Activated CD8-positive, alpha-beta T cell treated with anti-CD3 and anti-CD28 coated beads, Interleukin-2, amount 10 ng/mL, durations not matched to agents 7 days and 5 days (primary cell): ENCODE data around the gene TSSC4. TPM values are rescaled to one million over a fixed set of nuclear protein-coding genes. Genes with fewer than 3 reads are reported as not detected.

Experiments used
- ATAC-seq: fragments of 150-1000 bp; cut with Tn5 transposase; one replicate; pipeline ENCODE4 v1.10.0; 2021; ENCODE audit warnings: moderate library complexity
- CTCF ChIA-PET: fragments of 350-600 bp; sonication (Branson Sonifier 250); formaldehyde crosslinking; loops from one replicate; lab custom pipeline; 2021; ENCODE audit warnings: antibody characterized with exemption; lab: Charles Lee
- POLR2A ChIA-PET: fragments of 350-600 bp; sonication (Branson Sonifier 250); formaldehyde crosslinking; loops from one replicate; lab custom pipeline; 2021; ENCODE audit warnings: antibody characterized with exemption; lab: Charles Lee
- DNase-seq: peaks from one replicate; pipeline ENCODE4 v3.0.0-alpha.2; 2020
- H3K27ac Mint-ChIP-seq: one replicate; pipeline ENCODE4 v1.8.0; 2021; ENCODE audit warnings: mild to moderate bottlenecking, mixed read lengths
- H3K27me3 Mint-ChIP-seq: one replicate; pipeline ENCODE4 v1.8.0; 2021; ENCODE audit warnings: low read depth, mixed read lengths
- H3K36me3 Mint-ChIP-seq: one replicate; pipeline ENCODE4 v1.8.0; 2021; ENCODE audit warnings: low read depth, mixed read lengths
- H3K4me1 Mint-ChIP-seq: one replicate; pipeline ENCODE4 v1.8.0; 2021; ENCODE audit warnings: low read depth, mixed read lengths
- H3K4me3 Mint-ChIP-seq: one replicate; pipeline ENCODE4 v1.8.0; 2021; ENCODE audit warnings: mild to moderate bottlenecking, mixed read lengths
- H3K9me3 Mint-ChIP-seq: one replicate; pipeline ENCODE4 v1.8.0; 2022; ENCODE audit warnings: mixed read lengths; ENCODE audit not compliant: insufficient read depth
- total RNA-seq, 2 experiments: library from RNA; stranded (reverse); gene quantifications; one replicate each; pipeline ENCODE4 v1.2.3, GENCODE V29; 2021

The TSSC4 gene
- total RNA-seq, 2 experiments from 2014 or later, result 45.3 to 49.4 TPM

DNA sequence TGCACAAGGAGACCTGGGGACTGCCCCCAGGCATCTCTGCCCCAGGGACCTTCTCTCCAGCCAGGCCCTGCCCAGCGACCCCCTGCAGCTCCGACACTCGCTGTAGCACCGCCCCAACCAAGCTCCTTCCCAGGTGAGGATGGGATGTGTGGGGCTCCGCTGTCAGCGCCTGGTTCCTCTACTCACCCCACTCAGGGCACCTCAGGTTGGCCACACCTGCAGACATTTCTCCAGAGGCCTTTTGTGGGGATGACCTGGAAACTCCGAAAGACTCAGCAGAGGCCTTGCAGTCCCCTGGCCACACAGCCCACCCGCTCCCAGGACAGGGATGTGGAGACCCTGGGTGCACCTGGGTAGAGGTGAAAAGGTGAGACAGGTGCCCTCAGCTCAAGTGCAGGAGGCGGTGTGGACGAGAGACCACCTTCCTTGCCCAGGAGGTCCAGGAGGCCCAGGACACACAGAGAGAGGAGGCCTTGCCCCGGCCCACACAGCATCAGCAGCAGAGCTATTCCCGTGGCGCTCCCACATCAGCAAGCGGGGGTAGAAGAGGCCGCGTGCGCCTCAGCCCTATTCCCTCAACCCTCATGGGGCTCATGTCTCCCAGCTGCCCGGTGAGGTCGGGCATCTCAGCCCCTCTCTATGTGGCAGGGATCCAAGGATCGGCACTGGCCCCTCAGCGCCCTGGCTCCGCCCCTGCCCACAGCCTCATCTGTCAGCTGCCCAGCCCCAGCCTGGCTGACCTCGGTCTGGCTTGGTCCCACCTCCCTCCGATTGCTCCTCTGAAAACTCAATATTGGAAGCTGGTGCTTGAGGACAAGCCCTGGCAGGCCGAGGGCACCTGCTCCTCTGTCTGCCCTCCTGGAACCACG lies 22.8 kb downstream of the TSSC4 start:
- Mint-ChIP-seq H3K27me3 (no peaks in the 10 kb centered on the region), H3K36me3 (no peaks in the 10 kb centered on the region), H3K27ac (no peak overlapping the region), H3K4me3 (no peak overlapping the region), H3K9me3 (no peaks in the 10 kb centered on the region), H3K4me1 (no peaks in the 10 kb centered on the region)
- CTCF ChIA-PET, result interaction anchor here (1.2 to 10.1 kb wide), 3 partner anchors 42 to 119 kb away, joined by 3 to 351 read pairs (median 76); partner anchors contain the start of genes C11orf21 and TSPAN32
- DNase-seq (no peak), ATAC-seq (no peak)
- POLR2A ChIA-PET, result no interaction called here

DNA sequence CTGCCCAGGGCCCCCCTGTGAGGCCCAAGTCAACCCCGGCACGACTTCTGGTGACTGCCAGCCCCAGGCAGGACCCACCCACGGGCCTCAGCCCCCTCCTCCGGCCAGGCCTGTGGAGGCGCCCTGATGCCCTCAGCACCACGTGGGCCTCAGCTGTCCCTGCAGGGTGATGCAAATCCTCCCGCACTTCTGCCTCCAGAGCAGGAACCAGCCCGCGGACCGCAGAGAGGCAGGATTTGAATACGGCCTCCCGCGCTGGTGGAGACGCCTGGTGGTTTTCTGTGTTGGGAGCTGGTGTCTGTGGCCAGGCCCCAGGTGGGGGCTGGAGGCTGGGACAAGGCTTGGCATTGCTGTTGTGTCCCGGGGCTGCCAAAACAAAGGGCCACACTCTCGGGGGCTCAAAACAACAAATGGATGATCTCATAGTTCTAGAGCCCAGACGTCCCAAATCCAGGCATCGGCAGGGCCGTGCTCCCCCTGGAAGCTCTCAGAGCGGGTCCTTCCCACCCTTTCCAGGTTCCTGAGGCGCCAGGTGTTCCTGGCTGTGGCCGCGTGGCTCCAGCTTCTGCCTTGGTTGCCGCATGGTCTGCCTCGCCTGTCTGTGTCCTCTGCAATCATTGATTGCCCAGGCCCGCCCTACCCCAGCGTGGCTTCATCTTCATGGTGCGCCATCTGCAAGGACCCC lies 24.4 kb downstream of the TSSC4 start:
- no peaks in the 10 kb centered on the region for H3K4me1 Mint-ChIP-seq
- no peaks in the 10 kb centered on the region for H3K36me3 Mint-ChIP-seq
- H3K27ac Mint-ChIP-seq, result no peak overlapping the region
- ChIA-PET POLR2A (no interaction called here), CTCF (interaction anchor here (1.5 to 10.1 kb wide), 3 partner anchors 108 to 466 kb away, joined by 3 to 351 read pairs (median 76); partner anchors contain the start of genes C11orf21 and TSPAN32)
- no peak overlapping the region for H3K4me3 Mint-ChIP-seq
- no peaks in the 10 kb centered on the region for H3K27me3 Mint-ChIP-seq
- DNase-seq (no peak), ATAC-seq (no peak)
- H3K9me3 Mint-ChIP-seq, result no peaks in the 10 kb centered on the region

DNA sequence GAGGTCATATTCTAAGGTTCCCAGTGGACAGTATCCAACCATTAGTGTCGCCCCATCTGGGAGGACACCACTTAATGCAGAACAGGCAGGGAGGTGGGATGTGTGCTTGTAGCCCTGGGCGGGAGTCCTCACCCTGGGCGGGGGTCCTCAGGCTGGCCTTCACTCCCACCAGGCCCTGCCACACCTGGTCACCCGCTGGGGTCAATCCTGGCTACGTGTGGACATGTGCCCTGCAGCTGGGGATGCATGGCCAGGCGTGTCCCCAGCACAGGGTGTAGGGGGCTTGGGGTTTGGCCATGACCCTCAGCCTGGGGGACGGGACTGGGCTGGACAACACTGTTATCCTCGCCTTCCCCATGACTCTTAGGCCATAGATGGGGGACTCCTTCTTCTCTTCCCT lies 25.0 kb downstream of the TSSC4 start:
- no peak for DNase-seq
- ATAC-seq, result no peak
- no peaks in the 10 kb centered on the region for H3K36me3 Mint-ChIP-seq
- CTCF ChIA-PET, result interaction anchor here (1.0 to 10.1 kb wide), 5 partner anchors 101 to 466 kb away, joined by 3 to 351 read pairs (median 17); partner anchors contain the start of genes C11orf21 and TSPAN32
- H3K27ac Mint-ChIP-seq, result no peak overlapping the region
- H3K4me3 Mint-ChIP-seq, result no peak overlapping the region
- H3K4me1 Mint-ChIP-seq, result no peaks in the 10 kb centered on the region
- POLR2A ChIA-PET, result no interaction called here
- no peaks in the 10 kb centered on the region for H3K9me3 Mint-ChIP-seq
- no peaks in the 10 kb centered on the region for H3K27me3 Mint-ChIP-seq

DNA sequence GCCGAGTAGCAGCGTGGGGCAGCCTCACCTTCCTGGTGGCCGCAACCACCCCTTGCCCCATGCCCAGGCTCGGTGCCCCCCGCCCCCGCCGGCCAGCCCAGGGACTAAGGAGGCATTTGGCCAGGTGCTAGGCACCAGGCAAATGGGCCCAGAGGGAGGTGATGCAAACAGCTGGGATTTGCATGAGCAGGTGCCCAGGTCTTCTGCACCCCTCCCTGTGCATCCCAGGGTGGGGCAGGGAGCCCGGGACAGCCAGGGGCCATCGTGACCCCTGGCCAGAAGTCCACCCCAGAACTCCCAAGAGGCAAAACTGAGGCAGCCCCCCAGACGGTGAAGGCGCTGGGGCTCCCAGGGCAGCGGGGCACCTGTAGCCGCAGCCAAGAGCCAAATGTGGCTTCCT lies 25.7 kb downstream of the TSSC4 start:
- ChIA-PET CTCF (interaction anchor here (1.0 to 6.0 kb wide), 5 partner anchors 100 to 465 kb away, joined by 3 to 76 read pairs (median 11); no protein-coding TSS in a partner anchor), POLR2A (no interaction called here)
- no peak for ATAC-seq

DNA sequence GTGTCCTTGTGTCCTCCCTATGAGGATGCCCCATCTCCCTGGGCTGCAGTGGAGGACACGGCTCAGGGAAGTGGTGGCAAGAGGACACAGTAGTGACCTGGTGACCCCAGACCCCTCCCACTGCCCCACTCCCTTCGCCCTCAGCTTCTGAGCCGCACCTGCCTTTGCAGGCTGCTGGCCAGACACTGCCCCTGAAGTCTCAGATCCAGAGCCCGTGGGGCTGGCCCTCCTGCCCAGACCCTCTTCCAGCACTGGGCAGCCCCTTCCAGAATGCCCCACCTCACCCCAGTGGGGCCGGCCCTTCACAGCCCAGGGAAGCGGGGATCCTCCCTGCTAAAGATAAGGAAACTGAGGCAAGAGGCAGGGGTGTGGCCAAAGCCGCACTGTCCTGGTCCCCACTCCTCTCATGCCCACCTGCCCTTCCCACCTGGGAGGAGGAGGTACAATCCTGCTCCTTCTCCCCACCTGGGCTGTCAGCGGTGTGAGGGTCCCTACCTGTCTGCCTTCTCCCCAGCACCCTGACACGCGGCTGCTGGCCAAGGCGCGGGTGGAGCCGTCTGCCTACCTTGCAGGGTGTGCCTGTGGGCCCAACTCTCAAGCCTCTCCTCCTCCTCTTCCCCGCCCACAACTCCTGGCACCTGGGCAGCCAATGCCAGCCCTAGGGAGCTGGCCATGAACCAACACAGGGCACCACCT lies 26.4 kb downstream of the TSSC4 start:
- no peak overlapping the region for H3K4me3 Mint-ChIP-seq
- no peaks in the 10 kb centered on the region for H3K27me3 Mint-ChIP-seq
- DNase-seq (no peak), ATAC-seq (no peak)
- ChIA-PET CTCF (interaction anchor here (0.8 to 6.0 kb wide), 8 partner anchors 40 to 466 kb away, joined by 3 to 76 read pairs (median 6); no protein-coding TSS in a partner anchor), POLR2A (no interaction called here)
- no peaks in the 10 kb centered on the region for H3K36me3 Mint-ChIP-seq
- H3K9me3 Mint-ChIP-seq, result no peaks in the 10 kb centered on the region
- no peak overlapping the region for H3K27ac Mint-ChIP-seq
- no peaks in the 10 kb centered on the region for H3K4me1 Mint-ChIP-seq

More for the DNA sequence above, 25.7 kb downstream of the TSSC4 start:
- Mint-ChIP-seq H3K4me1 (no peaks in the 10 kb centered on the region), H3K27me3 (no peaks in the 10 kb centered on the region), H3K27ac (no peak overlapping the region), H3K9me3 (no peaks in the 10 kb centered on the region), H3K36me3 (no peaks in the 10 kb centered on the region), H3K4me3 (no peak overlapping the region)
- DNase-seq, result no peak

DNA sequence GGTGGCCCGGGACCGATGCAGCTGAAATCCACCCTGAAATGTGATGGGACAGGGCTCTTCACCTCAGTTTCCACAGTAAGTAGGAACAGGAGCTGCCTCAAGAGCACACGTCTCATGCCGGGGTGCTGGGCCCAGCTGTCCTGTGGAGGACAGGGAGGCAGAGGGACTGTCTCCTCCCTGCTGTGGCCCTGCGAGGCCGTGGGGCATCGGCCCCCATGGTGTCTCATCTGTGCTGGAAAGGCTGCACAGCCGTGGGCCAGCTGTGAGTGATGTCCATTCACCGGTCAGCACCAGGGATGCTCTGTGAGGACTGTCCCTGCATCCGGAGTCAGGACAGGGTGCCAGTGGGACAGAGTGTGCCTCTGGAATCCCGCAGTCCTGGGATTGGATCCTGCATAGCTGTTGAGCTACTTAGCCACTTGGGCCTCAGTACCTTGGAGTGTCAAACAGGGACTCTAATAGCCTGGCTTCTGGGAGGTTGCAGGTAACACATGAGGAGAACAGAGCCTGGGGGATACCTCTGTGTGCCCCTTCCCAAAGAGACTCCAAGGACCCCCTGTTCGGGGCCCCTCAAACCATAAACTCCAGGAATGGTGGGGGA lies 27.3 kb downstream of the TSSC4 start:
- POLR2A ChIA-PET, result no interaction called here
- Mint-ChIP-seq H3K27me3 (no peaks in the 10 kb centered on the region), H3K4me3 (no peak overlapping the region), H3K4me1 (no peaks in the 10 kb centered on the region), H3K36me3 (no peaks in the 10 kb centered on the region), H3K9me3 (no peaks in the 10 kb centered on the region), H3K27ac (no peak overlapping the region)
- DNase-seq, result no peak
- ATAC-seq, result peak; percentile 7
- CTCF ChIA-PET, result interaction anchor here (0.8 to 6.0 kb wide), 7 partner anchors 41 to 465 kb away, joined by 3 to 76 read pairs (median 8); no protein-coding TSS in a partner anchor

DNA sequence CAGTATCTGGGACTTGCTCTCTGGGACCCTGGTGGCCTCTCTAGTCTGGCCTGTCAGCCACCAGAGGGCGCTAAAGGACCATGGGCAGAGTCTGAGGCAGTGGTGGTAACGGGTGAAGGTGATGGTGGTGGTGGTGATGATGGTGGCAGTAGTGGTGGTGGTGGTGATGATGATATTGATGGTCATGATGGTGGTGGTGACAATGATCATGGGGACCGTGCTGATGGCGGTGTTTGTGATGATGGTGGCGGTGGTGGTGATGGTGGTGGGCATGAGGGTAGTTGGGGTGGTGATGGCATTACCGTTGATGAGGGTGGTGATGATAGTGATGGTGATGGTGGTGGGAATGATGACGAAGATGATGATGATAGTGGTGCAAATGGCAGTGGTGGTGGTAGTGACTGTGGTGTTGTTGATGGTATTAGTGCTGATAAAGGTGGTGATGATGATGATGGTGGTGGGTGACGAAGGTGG lies 27.8 kb downstream of the TSSC4 start:
- DNase-seq (peak; percentile 78), ATAC-seq (peak; percentile 86)
- no peaks in the 10 kb centered on the region for H3K4me1 Mint-ChIP-seq
- no peaks in the 10 kb centered on the region for H3K36me3 Mint-ChIP-seq
- no peak overlapping the region for H3K27ac Mint-ChIP-seq
- no peaks in the 10 kb centered on the region for H3K27me3 Mint-ChIP-seq
- no peaks in the 10 kb centered on the region for H3K9me3 Mint-ChIP-seq
- no peak overlapping the region for H3K4me3 Mint-ChIP-seq
- CTCF ChIA-PET, result interaction anchor here (1.0 to 6.0 kb wide), 5 partner anchors 103 to 464 kb away, joined by 3 to 76 read pairs (median 5); no protein-coding TSS in a partner anchor
- POLR2A ChIA-PET, result no interaction called here

DNA sequence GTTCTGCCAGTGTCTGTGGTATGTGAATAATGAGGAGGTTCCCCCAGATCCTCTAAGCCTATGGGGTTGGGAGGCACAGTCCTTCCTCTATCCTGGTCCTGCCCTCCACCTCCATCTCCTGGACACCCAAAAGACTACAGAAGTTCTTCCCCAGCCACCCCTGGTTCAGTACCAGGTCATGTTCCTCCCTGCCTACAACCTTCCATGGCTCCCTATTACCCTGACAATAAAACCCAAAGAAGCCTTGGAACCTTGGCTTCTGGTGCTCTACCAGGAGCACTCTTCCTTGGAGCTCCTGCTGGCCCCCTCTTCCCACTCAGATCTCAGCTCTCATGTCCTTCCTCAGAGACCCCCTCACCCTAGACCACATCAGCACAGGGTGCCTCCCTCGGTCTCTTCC lies 30.8 kb downstream of the TSSC4 start:
- ChIA-PET POLR2A (no interaction called here), CTCF (interaction anchor here (1.1 kb wide), 1 partner anchor 456 kb away, joined by 3 read pairs; no protein-coding TSS in a partner anchor)
- DNase-seq (no peak), ATAC-seq (no peak)
- H3K4me1 Mint-ChIP-seq, result no peaks in the 10 kb centered on the region
- no peak overlapping the region for H3K27ac Mint-ChIP-seq
- no peaks in the 10 kb centered on the region for H3K27me3 Mint-ChIP-seq
- no peaks in the 10 kb centered on the region for H3K9me3 Mint-ChIP-seq
- no peak overlapping the region for H3K4me3 Mint-ChIP-seq
- no peaks in the 10 kb centered on the region for H3K36me3 Mint-ChIP-seq

DNA sequence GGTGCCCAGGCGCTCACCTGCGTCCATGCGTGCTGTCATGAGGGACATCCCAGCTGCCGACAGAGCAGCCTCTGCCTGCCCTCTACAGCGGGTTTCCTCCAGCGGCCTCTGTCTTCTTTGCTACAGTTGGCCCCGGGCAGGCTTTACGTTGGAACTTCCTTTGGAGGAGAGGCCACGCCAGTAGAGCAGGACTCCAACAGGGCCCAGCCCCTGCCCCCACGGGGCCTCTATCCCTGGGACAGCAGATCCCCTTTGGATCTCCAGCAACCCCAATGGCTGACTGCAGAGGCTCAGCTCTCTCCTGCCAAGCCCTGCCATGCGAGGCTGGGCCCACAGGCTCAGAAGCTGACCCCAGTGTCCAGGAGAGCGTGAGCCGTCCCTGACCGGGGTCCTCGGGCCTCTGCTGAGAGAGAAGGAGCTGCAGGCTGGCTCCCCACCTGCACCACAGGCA lies 31.6 kb downstream of the TSSC4 start:
- ATAC-seq (no peak), DNase-seq (no peak)
- Mint-ChIP-seq H3K4me3 (no peak overlapping the region), H3K9me3 (no peaks in the 10 kb centered on the region), H3K27ac (no peak overlapping the region), H3K36me3 (no peaks in the 10 kb centered on the region), H3K4me1 (no peaks in the 10 kb centered on the region), H3K27me3 (no peaks in the 10 kb centered on the region)
- CTCF ChIA-PET, result interaction anchor here (1.1 kb wide), 1 partner anchor 456 kb away, joined by 3 read pairs; no protein-coding TSS in a partner anchor
- POLR2A ChIA-PET, result no interaction called here

DNA sequence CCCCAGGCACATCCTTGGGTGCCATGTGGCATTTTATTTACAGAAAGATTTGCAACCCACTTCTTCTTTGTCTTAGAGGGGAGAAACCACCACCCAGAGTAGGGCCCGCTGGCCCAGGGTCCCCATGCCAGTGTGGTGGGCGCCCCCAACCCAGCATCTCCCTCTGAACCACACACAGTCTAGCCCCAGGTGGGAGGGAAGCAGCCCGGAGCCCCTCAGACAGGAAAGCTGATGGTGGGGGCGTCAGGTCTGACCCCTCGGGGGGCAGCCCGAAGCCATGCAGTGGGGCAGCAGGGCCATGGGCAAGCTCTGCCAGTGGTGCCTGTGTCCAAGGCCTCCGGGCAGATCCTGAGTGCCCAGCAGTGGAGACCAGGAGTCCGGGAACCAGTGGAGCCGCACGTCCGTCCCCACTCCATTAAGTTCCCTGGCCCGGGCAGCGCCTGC lies 32.1 kb downstream of the TSSC4 start:
- H3K4me3 Mint-ChIP-seq, result no peak overlapping the region
- no peaks in the 10 kb centered on the region for H3K36me3 Mint-ChIP-seq
- POLR2A ChIA-PET, result no interaction called here
- H3K27ac Mint-ChIP-seq, result no peak overlapping the region
- ATAC-seq, result no peak
- H3K4me1 Mint-ChIP-seq, result no peaks in the 10 kb centered on the region
- no peaks in the 10 kb centered on the region for H3K9me3 Mint-ChIP-seq
- CTCF ChIA-PET, result no interaction called here
- DNase-seq, result no peak
- H3K27me3 Mint-ChIP-seq, result no peaks in the 10 kb centered on the region
